Measurements from ENCODE around the gene BCL2L1.

Gene BCL2L1

GRCh38 chr20:31710423-31711108 lies 12.1 kb downstream of the BCL2L1 start:
- H3K36me3 Mint-ChIP-seq (ENCODE audit: insufficient read depth): peaks cover 33% of the 10 kb centered on the region
- ATAC-seq (replicated peaks) (no peak), DNase-seq (no peak)
- H3K4me1 Mint-ChIP-seq (ENCODE audit: low read depth in 2 of 2): peaks cover 73 to 90% of the 10 kb centered on the region in 2 donors
- H3K27me3 Mint-ChIP-seq: no peaks in the 10 kb centered on the region
- H3K27ac Mint-ChIP-seq: peak overlapping the region; percentile 87 to 90
- peak overlapping the region in 1 of 2 donors; percentile 45 for H3K4me3 Mint-ChIP-seq
- H3K9me3 Mint-ChIP-seq: no peaks in the 10 kb centered on the region

GRCh38 chr20:31709939-31710338 lies 12.7 kb downstream of the BCL2L1 start:
- Mint-ChIP-seq H3K4me1 (ENCODE audit: low read depth in 2 of 2) (peaks cover 69 to 91% of the 10 kb centered on the region in 2 donors), H3K4me3 (peak overlapping the region in 1 of 2 donors; percentile 45), H3K9me3 (no peaks in the 10 kb centered on the region), H3K36me3 (ENCODE audit: insufficient read depth) (peaks cover 27% of the 10 kb centered on the region), H3K27me3 (no peaks in the 10 kb centered on the region), H3K27ac (peak overlapping the region; percentile 87 to 90)
- ATAC-seq (replicated peaks) (no peak), DNase-seq (no peak)

- ATAC-seq (replicated peaks) (no peak), DNase-seq (no peak)
- H3K4me1 Mint-ChIP-seq (ENCODE audit: low read depth in 2 of 2): peaks cover 62 to 85% of the 10 kb centered on the region in 2 donors
- H3K4me3 Mint-ChIP-seq: peak overlapping the region in 1 of 2 donors; percentile 19
- H3K9me3 Mint-ChIP-seq: no peaks in the 10 kb centered on the region
- no peaks in the 10 kb centered on the region for H3K27me3 Mint-ChIP-seq
- peaks cover 24% of the 10 kb centered on the region for H3K36me3 Mint-ChIP-seq (ENCODE audit: insufficient read depth)
- H3K27ac Mint-ChIP-seq: peak overlapping the region; percentile 87 to 90
Measured at GRCh38 chr20:31708736-31709534, 13.7 kb downstream of the BCL2L1 start.

- no peak for DNase-seq
- Mint-ChIP-seq H3K36me3 (ENCODE audit: insufficient read depth) (peaks cover 26% of the 10 kb centered on the region), H3K9me3 (no peaks in the 10 kb centered on the region), H3K4me3 (peak overlapping the region in 1 of 2 donors; percentile 19), H3K27ac (peak overlapping the region; percentile 63 to 90), H3K4me1 (ENCODE audit: low read depth in 2 of 2) (peaks cover 58 to 77% of the 10 kb centered on the region in 2 donors), H3K27me3 (no peaks in the 10 kb centered on the region)
- peak; percentile 56 for ATAC-seq (replicated peaks)
Measured at GRCh38 chr20:31707994-31708735, 14.5 kb downstream of the BCL2L1 start.

GRCh38 chr20:31707258-31707615 lies 15.4 kb downstream of the BCL2L1 start:
- Mint-ChIP-seq H3K36me3 (ENCODE audit: insufficient read depth) (peaks cover 22% of the 10 kb centered on the region), H3K27me3 (no peaks in the 10 kb centered on the region), H3K9me3 (no peaks in the 10 kb centered on the region), H3K27ac (peak overlapping the region; percentile 63 to 90), H3K4me3 (no peak overlapping the region), H3K4me1 (ENCODE audit: low read depth in 2 of 2) (peaks cover 49 to 68% of the 10 kb centered on the region in 2 donors)
- ATAC-seq (replicated peaks): no peak
- no peak for DNase-seq

- ATAC-seq (replicated peaks): no peak
- peaks cover 24% of the 10 kb centered on the region for H3K36me3 Mint-ChIP-seq (ENCODE audit: insufficient read depth)
- DNase-seq: no peak
- H3K27ac Mint-ChIP-seq: peak overlapping the region; percentile 63 to 90
- H3K4me1 Mint-ChIP-seq (ENCODE audit: low read depth in 2 of 2): peaks cover 50 to 68% of the 10 kb centered on the region in 2 donors
- no peaks in the 10 kb centered on the region for H3K27me3 Mint-ChIP-seq
- no peaks in the 10 kb centered on the region for H3K9me3 Mint-ChIP-seq
- H3K4me3 Mint-ChIP-seq: no peak overlapping the region
Measured at GRCh38 chr20:31706607-31707257, 15.9 kb downstream of the BCL2L1 start.

GRCh38 chr20:31705598-31706597 lies 16.8 kb downstream of the BCL2L1 start:
- DNase-seq: no peak
- Mint-ChIP-seq H3K9me3 (no peaks in the 10 kb centered on the region), H3K36me3 (ENCODE audit: insufficient read depth) (peaks cover 24% of the 10 kb centered on the region), H3K27me3 (no peaks in the 10 kb centered on the region), H3K4me3 (peak overlapping the region in 1 of 2 donors; percentile 7), H3K27ac (peak overlapping the region; percentile 63 to 90), H3K4me1 (ENCODE audit: low read depth in 2 of 2) (peaks cover 43 to 65% of the 10 kb centered on the region in 2 donors)
- no peak for ATAC-seq (replicated peaks)

GRCh38 chr20:31705191-31705590 lies 17.5 kb downstream of the BCL2L1 start:
- Mint-ChIP-seq H3K27ac (peak overlapping the region; percentile 63 to 90), H3K36me3 (ENCODE audit: insufficient read depth) (peaks cover 24% of the 10 kb centered on the region), H3K27me3 (no peaks in the 10 kb centered on the region), H3K4me1 (ENCODE audit: low read depth in 2 of 2) (peaks cover 45 to 64% of the 10 kb centered on the region in 2 donors), H3K4me3 (peak overlapping the region in 1 of 2 donors; percentile 7), H3K9me3 (no peaks in the 10 kb centered on the region)
- DNase-seq (no peak), ATAC-seq (replicated peaks) (no peak)

- Mint-ChIP-seq H3K9me3 (no peaks in the 10 kb centered on the region), H3K27ac (peak overlapping the region; percentile 63 to 90), H3K36me3 (ENCODE audit: insufficient read depth) (peaks cover 24% of the 10 kb centered on the region), H3K27me3 (no peaks in the 10 kb centered on the region), H3K4me3 (peak overlapping the region in 1 of 2 donors; percentile 7), H3K4me1 (ENCODE audit: low read depth in 2 of 2) (peaks cover 48 to 64% of the 10 kb centered on the region in 2 donors)
- ATAC-seq (replicated peaks) (no peak), DNase-seq (no peak)
Measured at GRCh38 chr20:31704225-31705119, 18.2 kb downstream of the BCL2L1 start.

- Mint-ChIP-seq H3K4me3 (peak overlapping the region in 1 of 2 donors; percentile 15), H3K36me3 (ENCODE audit: insufficient read depth) (peaks cover 33% of the 10 kb centered on the region), H3K27me3 (no peaks in the 10 kb centered on the region), H3K27ac (peak overlapping the region; percentile 72 to 86), H3K9me3 (no peaks in the 10 kb centered on the region), H3K4me1 (ENCODE audit: low read depth in 2 of 2) (peaks cover 42 to 57% of the 10 kb centered on the region in 2 donors)
- ATAC-seq (replicated peaks) (no peak), DNase-seq (no peak)
Measured at GRCh38 chr20:31701591-31701990, 21.1 kb downstream of the BCL2L1 start.

- Mint-ChIP-seq H3K4me1 (ENCODE audit: low read depth in 2 of 2) (peaks cover 40 to 53% of the 10 kb centered on the region in 2 donors), H3K27ac (peak overlapping the region; percentile 33 to 93), H3K36me3 (ENCODE audit: insufficient read depth) (peaks cover 36% of the 10 kb centered on the region)
Measured at GRCh38 chr20:31700747-31701146, 21.9 kb downstream of the BCL2L1 start.

More at GRCh38 chr20:31700747-31701146, 21.9 kb downstream of the BCL2L1 start:
- ATAC-seq (replicated peaks): no peak
- Mint-ChIP-seq H3K9me3 (no peaks in the 10 kb centered on the region), H3K4me3 (no peak overlapping the region), H3K27me3 (no peaks in the 10 kb centered on the region)
- DNase-seq: no peak
